ENCODE results near the gene SLC66A3.

DNA sequence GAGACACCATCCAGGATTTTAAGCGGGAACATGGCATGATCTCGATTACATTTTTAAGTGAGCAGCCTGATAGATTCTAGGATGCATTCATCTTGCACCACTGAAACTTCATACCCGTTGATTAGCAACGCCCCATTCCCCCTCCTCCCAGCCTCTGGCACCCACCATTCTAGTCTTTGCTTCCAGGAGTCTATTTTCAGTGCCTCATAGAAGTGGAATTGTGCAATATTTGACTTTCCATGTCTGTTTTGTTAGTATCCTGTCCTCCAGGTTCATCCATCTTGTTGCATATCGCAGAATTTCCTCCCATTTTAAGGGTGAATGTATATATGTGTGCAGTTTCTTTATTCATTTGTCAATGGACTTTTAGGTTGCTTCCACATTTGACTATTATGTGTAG lies 20.9 kb upstream of the SLC66A3 start:
- TF ChIP-seq, protein P1, sequence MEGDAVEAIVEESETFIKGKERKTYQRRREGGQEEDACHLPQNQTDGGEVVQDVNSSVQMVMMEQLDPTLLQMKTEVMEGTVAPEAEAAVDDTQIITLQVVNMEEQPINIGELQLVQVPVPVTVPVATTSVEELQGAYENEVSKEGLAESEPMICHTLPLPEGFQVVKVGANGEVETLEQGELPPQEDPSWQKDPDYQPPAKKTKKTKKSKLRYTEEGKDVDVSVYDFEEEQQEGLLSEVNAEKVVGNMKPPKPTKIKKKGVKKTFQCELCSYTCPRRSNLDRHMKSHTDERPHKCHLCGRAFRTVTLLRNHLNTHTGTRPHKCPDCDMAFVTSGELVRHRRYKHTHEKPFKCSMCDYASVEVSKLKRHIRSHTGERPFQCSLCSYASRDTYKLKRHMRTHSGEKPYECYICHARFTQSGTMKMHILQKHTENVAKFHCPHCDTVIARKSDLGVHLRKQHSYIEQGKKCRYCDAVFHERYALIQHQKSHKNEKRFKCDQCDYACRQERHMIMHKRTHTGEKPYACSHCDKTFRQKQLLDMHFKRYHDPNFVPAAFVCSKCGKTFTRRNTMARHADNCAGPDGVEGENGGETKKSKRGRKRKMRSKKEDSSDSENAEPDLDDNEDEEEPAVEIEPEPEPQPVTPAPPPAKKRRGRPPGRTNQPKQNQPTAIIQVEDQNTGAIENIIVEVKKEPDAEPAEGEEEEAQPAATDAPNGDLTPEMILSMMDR (IDR thresholded peaks at IDR 0.05): no peak
- no peak for TF ChIP-seq POLR2A (IDR thresholded peaks at IDR 0.05)

Measured in testis (tissue), 2 donors.